ENCODE results near the gene PLS3.
"Not testable (repeated sequence)": the region's sequence is repeated elsewhere in the genome, so short reads cannot be mapped to it uniquely, and the experiment has no call there.

The PLS3 gene

DNA sequence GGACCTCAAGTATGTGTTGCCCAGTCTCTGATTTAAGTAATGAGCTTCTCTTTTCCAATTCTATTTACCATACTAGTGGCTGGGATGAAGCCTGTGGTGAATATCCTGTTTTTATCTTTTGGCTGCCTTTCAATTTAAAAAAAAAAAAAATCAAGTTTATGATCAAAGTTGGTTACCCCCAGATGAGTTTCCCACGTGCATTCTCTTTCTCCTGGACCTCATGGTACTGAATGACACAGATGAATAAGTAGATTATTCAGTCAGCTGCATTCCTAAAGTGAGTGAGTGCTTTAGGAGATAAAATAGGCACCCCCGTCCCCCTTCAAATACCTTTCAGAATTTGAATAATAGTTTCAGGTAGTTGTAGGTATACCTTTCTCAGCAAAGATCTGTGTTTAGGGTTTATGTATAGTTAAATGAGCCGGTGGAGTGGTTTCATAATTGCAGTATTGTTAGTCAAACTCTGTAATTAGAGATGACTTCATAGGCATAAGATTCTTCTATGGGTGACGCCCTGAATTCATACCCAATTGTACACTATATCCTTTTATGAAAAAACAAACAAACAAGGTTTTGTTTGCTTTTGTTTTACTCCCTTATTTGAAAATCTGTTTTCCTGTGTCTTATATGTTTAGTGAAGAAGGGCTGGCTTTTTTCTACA is 41.9 kb downstream of the PLS3 start:
- in situ Hi-C loops (cut with MboI; ENCODE audit: low sequenced_read_pairs), result no loop called here

- in situ Hi-C loops (cut with MboI; ENCODE audit: low sequenced_read_pairs), result no loop called here
Measured at GRCh38 chrX:115603534-115604074, 42.6 kb downstream of the PLS3 start.

DNA sequence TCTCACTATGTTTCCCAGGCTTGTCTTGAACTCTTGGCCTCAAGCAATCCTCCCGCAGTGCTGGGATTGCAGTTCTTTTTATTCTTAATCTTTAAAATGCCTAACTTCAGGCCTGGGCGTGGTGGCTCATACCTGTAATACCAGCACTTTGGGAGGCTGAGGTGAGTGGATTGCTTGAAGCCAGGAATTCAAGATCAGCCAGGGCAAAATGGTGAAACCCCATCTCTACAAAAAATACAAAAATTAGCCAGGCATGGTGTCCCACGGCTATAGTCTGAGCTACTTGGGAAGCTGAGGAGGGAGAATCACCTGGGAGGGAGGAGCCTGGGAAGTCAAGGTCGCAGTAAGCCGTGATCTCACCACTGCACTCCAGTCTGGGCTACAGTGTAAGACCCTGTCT is 45.9 kb downstream of the PLS3 start:
- in situ Hi-C loops (cut with MboI; ENCODE audit: low sequenced_read_pairs), result no loop called here

- in situ Hi-C loops (cut with MboI; ENCODE audit: low sequenced_read_pairs), result no loop called here
Measured at GRCh38 chrX:115609621-115610020, 48.6 kb downstream of the PLS3 start.

- in situ Hi-C loops (cut with MboI; ENCODE audit: low sequenced_read_pairs), result no loop called here
Measured at GRCh38 chrX:115616943-115617563, 56.1 kb downstream of the PLS3 start.

DNA sequence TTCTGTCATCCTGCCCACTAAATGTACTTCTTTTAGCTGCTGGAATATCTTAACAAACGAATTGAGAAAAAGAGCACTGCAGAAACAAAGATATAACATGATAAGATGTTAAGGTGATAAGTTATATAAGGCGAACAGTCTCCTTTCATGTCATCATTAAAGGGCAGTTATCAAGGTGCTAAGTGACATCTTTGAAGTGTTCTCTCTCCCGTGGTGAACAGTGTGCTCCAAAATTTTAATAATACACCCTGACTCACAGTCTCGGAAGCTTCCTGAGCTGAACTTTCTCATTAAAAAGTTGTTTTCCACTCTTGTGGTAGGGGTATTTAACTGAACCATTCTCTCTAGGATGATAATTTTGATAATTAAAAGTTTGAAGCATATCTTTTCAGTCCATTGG is 61.6 kb downstream of the PLS3 start:
- in situ Hi-C loops (cut with MboI; ENCODE audit: low sequenced_read_pairs), result no loop called here

GRCh38 chrX:115624916-115625315 is 63.9 kb downstream of the PLS3 start:
- in situ Hi-C loops (cut with MboI; ENCODE audit: low sequenced_read_pairs), result no loop called here

DNA sequence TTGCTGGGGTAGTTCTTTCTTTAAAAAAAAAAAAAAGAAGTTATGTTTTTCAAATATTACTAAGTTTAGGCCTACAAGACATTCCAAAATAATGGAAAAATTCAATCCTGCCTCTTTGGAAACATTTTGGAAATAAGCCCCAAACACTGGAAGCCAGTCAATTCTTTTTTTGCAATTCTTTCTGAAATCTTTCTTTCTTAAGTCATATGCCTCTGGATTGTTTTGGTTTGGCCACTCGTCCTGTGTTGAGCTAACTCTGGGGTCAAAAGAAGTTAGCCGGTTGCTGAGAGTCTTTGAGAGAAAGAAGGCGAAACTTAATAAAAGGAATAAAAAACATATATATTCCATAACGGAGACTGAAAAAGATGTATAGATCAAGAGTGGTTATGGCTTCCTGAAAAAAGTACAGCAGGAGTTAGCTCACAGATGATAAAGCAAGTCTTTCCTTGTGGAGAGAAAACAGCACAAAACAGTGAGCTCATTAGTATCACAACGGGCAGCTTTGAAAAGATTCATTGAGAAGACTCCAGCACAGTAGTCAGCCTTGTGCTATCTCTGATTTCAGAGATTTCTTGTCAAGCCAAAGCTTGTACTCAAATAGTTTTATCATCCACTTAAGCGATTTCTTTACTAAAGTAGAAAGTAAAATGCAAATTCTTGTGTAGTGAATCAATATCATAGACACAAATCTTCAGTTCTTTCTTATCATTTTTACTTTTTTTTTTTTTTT is 64.8 kb downstream of the PLS3 start:
- in situ Hi-C loops (cut with MboI; ENCODE audit: low sequenced_read_pairs), result no loop called here

DNA sequence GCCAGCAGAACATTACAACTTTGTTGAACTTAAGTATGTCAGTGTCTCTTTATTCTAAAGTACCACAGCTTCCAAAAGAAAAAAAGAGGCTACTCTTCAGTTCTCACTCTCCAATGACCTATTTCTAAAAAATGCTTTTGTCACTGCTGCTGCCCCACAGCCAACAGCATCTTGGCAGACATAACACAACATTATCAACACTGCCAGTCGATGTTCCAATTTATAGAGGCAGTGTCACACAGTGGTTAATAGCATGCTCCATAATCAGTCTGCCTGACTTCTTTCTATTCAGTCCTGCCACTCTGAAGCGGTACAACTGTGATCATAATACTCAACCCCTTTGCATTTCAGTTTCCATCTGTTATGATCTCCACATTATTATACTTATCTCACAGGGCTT is 69.2 kb downstream of the PLS3 start:
- in situ Hi-C loops (cut with MboI; ENCODE audit: low sequenced_read_pairs), result no loop called here

DNA sequence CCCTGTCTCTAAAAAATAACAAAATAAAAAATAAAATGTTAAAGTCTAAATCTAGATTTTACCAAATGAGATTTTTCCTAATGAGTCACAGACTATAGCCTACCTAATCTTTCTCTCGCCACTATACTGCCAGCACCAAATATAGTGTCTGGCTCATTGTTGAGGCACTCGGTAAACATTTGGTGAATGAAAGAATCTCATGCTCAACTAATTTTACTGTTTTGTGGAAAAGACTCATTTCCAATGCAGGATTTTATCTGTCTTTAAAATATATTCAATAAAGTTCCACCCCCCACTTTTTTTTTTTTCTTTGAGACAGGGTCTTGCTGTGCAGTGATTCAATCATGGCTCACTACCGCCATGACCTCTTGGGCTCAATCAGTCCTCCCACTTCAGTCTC is 71.5 kb downstream of the PLS3 start:
- in situ Hi-C loops (cut with MboI; ENCODE audit: low sequenced_read_pairs), result no loop called here

DNA sequence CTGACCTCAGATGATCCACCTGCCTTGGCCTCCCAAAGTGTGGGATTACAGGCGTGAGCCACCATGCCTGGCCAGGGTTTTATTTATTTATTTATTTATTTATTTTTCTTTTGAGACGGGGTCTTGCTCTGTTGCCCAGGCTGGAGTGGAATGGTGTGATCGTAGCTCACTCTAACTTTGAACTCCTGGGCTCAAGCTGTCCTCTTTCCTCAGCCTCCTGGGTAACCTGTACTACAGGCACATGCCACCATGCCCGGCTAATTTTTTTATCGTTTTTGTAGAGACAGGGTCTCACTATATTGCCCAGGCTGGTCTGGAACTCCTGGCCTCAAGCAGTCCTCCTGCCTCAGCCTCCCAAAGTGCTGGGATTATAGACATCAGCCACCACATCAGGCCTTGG is 72.4 kb downstream of the PLS3 start:
- in situ Hi-C loops (cut with MboI; ENCODE audit: low sequenced_read_pairs), result not testable (repeated sequence)

DNA sequence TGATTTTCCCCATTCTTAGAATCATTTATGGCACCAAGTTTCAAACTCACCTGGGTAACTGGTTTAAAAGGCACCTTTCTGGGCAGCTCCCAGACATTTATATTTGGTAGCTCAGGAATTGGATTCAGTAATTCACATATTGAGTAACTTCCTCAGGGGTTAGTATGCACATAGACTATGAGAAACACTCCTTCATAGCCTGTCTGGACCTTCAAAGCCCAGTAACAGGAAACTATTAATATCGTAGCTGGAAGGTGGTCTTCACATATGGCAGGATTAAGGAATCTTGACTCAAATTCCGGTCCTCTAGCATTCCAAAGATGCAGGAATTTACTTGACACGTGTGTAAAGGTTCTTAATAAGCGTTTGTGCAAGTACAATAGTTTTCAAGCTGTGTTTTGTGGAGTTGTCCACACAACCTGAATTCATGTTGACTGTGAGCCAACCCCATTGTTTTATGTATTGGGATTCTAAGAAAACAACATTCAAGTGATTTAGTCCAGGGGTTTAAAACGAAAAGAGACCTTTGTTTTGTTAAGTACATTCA is 78.4 kb downstream of the PLS3 start:
- in situ Hi-C loops (cut with MboI; ENCODE audit: low sequenced_read_pairs), result no loop called here

DNA sequence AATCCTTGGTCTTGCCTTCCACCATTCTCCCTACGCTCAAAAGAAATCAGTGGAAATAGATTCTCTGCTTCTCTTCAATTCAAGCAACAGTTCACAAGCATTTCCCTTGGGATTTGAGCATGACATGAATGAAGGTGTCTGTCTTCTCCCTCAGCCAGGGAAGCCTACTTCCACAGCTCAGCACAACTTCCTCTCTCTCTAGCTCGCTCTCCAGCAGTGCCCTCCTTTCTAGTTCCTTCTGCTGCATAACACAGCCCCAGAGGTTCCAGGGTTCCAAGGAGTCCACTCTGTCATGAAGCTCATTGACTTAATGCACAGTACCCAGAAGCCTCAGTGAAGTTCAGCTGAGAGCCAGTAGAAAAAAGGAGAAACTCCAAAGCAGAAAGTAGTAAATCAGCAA is 81.3 kb downstream of the PLS3 start:
- in situ Hi-C loops (cut with MboI; ENCODE audit: low sequenced_read_pairs), result no loop called here

DNA sequence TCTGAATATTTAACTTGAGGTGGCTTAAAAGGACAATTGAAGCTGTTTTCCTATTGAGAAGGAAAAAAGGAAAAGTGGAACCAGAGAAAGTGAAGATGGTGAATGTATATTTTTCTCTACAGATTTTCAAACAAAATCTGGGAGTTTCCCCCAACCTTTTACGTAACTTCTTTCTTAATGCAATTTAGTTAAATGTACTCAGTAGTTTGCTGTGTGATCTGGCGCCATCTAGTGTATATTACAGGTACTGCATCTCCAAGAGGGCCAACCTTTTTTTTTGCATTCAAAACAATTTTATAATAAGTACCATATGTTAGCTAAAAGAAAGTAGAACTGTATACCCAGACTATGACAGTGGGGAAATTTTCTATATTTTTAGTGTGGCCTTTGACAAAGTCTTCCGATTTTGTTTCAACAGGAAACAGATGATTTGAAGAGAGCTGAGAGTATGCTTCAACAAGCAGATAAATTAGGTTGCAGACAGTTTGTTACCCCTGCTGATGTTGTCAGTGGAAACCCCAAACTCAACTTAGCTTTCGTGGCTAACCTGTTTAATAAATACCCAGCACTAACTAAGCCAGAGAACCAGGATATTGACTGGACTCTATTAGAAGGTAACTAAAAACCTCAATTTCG is 82.0 kb downstream of the PLS3 start:
- in situ Hi-C loops (cut with MboI; ENCODE audit: low sequenced_read_pairs), result no loop called here

GRCh38 chrX:115644397-115644796 is 83.4 kb downstream of the PLS3 start:
- in situ Hi-C loops (cut with MboI; ENCODE audit: low sequenced_read_pairs), result not testable (repeated sequence)

DNA sequence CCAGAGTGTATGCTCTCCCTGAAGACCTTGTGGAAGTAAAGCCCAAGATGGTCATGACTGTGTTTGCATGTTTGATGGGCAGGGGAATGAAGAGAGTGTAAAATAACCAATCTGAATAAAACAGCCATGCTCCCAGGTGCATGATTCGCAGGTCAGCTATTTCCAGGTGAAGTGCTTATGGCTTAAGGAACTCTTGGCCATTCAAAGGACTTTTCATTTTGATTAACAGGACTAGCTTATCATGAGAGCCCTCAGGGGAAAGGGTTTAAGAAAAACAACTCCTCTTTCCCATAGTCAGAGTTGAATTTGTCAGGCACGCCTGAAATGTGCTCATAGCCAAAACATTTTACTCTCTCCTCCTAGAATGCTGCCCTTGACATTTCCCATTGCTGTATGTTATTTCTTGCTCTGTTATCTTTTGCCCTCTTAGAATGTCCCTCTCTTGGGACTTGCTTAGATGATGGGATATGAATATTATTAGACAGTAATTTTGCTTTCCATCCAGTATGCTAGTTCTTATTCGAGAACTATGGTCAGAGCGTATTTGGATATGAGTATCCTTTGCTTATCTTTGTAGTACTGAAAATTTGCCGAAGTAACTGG is 88.6 kb downstream of the PLS3 start:
- in situ Hi-C loops (cut with MboI; ENCODE audit: low sequenced_read_pairs), result no loop called here

- in situ Hi-C loops (cut with MboI; ENCODE audit: low sequenced_read_pairs), result no loop called here
Measured at GRCh38 chrX:115650449-115650848, 89.5 kb downstream of the PLS3 start.

GRCh38 chrX:115650916-115651315 is 89.9 kb downstream of the PLS3 start:
- in situ Hi-C loops (cut with MboI; ENCODE audit: low sequenced_read_pairs), result no loop called here

DNA sequence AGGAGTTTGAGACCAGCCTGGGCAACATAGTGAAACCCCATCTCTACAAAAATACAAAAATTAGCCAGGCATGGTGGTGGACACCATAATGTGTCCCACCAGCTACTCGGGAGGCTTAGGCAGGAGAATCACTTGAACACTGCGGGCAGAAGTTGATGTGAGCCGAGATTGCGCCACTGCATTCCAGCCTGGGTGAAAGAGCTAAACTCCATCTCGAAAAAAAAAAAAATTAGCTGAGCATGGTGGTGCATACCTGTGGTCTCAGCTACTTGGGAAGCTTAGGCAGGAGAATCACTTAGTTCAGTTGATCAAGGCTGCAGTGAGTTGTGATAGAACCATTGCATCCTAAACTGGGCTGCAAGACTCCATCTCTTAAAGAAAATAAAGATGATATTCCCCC is 91.2 kb downstream of the PLS3 start:
- in situ Hi-C loops (cut with MboI; ENCODE audit: low sequenced_read_pairs), result no loop called here

DNA sequence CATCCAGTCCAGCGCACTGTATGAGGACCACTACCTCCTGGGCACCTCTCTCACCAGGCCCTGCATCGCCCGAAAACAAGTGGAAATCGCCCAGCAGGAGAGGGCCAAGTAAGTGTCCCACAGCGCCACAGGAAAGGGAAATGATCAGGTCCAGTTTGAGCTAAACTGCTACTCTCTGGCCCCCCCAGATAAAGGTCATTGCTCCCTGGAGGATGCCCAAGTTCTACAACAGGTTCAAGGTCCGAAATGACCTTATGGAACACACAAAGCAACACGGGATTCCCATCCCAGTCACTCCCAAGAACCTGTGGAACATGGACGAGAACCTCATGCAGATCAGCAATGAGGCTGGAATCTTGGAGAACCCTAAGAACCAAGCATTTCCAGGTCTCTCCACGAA is 104.1 kb downstream of the PLS3 start:
- in situ Hi-C loops (cut with MboI; ENCODE audit: low sequenced_read_pairs), result no loop called here

DNA sequence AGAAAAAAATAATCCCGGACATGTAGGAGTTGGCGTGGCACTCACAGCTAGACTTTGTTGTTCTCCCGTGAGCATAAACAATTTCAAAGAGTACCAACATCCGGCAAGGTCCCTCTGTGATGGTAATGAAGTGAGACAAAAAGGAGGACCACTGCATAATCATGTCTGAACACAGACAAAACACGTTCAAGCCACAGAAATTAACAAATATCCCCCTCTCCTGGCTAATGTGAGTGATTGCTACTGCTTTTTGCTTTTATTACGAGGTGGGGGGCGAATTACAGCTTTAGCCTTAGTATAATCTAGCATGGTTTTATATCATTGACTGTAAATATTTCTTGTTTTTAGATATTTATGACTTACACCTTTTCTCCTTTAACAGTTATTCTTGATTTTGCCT is 118.5 kb downstream of the PLS3 start:
- in situ Hi-C loops (cut with MboI; ENCODE audit: low sequenced_read_pairs), result no loop called here

Measured in HL-60/S4 (cell line).